NK-92 treated with Interleukin-12 subunit alpha and Interleukin-12 subunit beta, amount 100 ng/mL, for 24 hours (cell line): ENCODE results near the gene TXNRD3.

Experiments used
- DNase-seq: peaks from one replicate; lab custom pipeline; 2025; lab: John Stamatoyannopoulos, UW

The TXNRD3 gene

DNA sequence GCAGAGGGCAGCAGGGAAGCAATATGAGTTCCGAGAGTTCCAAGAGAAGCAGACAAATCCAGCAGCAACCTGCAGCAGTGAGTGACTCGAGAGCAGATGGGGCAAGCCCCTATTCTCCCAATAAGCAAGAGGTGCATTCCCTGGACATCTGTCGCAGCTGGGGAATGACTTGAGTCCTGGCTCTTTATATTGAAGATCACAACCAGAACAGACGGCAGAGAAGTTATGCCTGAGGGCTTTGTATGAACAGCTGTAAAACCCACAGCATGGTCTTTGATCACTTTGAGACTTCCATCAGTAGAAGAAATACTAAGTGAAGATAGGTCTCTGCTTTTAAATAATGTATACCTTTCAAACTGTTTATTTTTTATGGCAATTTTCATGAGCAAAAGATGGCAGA lies 72.6 kb downstream of the TXNRD3 start:
- no peak for DNase-seq

DNA sequence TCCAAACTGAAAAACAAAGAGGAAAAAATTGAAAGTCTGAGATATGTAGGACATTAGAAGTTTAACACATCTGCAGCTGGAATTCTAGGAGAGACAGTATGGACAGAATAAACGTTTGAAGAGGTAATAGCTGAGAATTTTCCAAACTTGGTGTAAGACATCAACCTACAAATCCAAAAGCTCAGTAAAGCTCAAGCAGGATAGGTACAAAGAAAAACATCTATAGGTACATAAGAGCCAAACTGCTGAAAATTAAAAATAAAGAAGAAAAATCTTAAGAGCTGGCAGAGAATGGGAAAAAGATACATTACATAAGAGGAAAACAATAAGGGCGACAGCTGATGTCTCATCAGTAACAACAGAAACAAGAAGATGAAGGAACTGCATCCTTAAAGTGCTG lies 73.4 kb downstream of the TXNRD3 start:
- no peak for DNase-seq

DNA sequence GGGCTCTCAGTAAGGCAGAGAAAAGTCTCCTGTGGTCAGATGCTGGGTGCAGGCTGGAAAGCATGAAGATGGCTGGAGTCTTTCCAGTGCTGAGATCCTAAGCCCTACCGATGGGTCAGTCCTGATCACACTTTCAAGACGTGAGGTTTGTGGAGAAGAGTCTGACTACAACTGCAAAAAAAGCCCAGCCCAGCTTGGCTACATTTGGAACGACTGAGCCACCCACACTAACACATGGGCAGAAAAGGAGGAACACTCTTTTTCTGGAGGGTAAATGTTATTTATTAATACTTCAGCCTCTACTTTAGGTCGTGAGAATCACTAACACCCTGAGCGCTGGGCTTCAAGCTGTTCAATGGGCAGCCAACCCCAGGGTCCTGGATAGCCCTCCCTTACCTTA lies 74.2 kb downstream of the TXNRD3 start:
- DNase-seq, result no peak

DNA sequence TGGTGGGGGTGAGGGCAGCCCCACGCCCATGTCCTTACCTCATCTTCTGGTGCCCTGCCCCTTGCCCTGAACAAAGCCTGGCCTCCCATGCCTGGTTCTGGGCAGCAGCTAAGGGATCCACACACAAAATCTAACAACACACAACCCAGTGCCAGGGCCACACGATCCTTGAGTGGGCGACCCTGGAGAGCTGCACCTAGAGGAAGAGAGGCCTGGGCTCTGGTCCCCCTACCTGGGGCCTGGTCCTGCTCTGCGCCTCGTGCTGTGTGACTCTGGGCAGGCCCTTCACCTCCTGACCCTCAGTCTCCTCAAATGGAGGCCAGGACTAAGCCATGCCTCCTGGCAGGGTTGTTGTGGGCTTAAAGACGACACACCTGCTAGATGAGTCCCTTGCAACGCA lies 76.2 kb downstream of the TXNRD3 start:
- DNase-seq, result no peak

DNA sequence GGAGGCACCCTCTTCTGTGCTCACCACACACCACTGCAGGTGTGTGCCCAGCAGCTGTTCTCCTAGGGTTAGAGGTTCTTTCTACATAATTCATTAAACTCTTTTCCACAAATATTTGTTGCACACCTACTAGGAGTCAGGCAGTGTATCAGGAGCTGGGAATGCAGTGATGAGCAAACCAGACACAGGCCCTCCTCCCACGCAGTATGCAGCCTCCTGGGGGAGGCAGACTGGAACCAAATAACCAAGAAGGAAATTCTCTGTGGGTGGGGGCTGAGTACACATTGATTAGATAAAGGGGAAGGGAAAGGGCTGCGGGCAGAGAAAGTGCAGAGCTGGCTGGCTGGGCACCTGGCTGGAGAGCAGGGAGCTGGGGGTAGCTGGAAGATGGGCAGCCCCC lies 77.7 kb downstream of the TXNRD3 start:
- no peak for DNase-seq

DNA sequence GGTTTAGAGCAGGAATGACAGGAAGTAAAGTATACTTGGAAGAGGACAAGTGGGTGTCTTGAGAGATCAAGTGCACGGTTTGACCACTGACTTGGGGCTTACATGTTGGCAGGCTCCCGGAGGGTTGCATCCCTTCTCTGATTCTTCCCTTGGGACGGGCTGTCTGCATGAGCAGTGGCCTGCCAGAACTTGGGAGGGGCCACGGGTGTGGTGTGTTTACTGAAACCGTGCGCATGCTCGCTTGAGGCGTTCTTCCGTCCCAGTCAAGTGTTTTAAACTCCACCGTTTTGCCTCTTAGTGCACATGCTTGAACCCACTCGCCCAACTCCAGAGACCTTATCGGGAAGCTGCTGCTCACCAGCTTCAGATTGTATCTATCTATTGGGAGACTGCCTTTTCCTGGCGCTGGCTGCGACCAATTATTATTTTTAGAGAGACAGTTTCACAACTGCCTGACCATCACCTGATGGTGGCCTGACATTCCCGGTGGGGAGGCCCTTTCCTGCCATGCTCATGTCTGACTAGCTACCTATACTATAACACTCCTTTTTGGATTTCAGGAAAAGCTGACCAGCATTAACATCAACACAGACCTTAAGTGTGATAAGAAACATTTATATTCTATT lies 81.3 kb downstream of the TXNRD3 start:
- no peak for DNase-seq

DNA sequence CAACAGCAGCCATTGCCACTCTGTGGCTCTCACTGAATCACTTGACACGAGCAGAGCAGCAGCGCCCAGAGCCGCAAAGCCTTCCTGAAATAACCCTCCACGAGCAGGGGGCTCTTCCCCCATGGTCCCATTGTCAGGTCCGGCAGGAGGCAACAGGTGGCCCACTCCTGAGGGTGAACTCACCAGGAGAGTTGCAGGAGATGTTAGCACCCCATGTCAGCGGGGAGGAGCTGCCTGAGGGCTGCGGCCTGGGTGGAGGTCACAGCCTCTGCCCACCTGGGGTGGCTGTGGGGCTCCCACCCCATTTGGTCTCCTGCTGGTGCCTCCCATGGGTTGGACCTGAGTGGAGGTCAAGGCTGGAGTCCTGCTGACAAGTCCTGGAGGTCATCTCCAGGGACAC lies 83.8 kb downstream of the TXNRD3 start:
- no peak for DNase-seq

DNA sequence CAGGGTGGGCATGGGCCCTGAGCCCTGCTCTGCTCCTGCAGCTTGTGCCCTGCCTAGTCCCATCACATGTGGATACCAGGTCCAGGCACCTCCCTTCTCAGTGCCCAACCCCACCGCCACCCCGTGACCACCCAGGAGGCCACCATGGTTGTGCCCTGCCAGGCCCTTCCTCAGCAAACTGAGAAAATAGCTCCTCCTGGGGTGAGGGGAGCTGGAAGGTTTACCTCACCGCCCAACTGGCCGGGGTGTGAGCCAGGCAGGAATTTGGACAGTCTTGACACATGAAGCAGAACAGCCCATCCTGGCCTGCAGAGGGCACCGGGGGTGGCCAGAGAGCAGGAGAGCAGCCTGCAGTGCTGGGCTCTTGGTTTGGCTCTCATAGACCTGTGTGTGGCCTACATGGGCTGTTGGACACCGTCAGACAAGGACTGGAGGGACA lies 84.8 kb downstream of the TXNRD3 start:
- no peak for DNase-seq

DNA sequence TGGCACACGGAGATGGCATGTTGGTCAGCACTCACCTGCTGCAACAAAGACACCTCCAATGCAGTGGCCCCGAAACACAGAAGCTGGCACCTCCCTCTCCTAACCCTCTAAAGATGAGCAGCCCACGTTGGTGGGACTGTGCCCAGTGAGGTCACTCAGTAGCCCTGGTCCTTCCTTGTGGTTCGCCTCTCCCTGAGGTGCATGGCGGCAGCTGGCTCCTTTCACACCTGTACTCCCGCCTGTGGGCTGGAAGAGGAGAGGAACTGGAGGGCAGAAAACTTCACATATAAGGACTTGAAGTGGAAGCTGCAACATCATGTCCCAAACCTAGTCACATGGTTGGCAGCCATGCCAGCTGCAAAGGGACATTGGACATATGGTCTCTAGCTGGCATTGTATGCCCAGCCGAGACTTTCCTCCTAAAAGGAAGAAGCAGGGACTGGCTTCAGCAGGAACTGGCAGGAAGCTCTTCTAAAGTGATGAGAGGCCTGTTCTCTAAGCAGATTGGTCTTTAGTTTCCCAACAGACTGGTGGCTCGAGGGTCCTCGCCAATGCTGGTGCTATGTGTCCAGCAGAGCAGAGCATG lies 85.4 kb downstream of the TXNRD3 start:
- no peak for DNase-seq

DNA sequence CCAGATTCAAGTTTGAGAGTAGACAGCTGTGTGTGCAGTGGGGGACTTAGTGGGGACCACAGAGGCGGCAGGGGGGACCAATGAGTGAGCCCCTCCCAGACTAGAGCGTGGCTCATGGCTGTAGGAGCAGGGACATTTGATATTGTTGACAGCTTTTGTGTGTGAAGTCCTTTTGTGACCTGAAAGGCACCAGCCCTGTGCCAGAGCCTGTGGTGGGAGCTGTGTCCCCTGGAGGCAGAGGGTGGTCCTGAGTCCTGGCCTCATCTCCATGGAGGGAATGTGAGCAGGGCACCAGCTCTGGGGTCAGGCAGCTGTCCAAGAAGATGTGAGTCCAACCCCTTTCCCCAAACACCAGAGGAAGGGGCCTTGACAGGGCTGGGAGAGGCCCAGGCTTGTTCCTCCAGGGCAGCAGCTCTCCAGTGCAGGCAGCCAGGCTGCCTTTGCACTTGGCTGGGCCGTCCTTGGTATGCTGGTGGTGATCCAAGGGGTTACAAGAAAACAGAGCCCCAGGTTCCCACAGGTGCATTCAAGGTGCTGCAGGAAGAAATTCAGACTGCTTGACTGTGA lies 86.1 kb downstream of the TXNRD3 start:
- DNase-seq, result no peak

DNA sequence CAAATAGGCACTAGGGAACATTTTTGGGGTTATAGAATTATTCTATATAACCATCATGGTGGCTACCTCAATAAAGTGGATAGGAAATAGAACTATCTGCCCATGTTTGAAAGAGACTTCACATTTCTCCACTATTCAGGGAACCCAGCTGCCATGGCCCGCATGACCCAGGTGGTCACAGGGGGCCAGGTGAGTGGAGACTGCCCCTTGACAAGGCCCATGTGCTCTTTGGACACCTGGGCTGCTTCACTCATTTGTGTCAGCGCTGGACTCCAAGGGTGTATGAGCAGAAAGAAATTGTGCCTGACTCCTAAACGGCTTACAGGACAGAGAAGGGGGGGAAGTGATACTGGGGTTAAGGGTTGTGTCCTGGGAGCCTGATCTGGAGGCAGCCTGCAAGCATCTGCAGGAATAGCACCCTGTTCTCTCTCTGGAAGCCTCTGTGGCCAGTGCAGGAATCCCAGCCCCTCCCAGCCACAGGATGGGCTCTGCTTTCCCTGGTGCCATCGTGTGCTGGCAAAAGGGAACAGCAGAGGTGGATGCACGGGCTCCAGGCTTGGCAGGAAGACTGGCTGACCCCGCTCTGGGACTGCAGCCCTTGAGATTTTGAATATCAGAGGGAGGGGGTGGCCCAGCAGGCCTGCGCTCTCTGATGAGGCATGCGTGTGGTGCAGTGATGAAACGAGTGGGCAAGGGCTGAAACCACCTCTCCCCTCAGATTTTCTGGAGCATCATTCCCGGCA lies 87.1 kb downstream of the TXNRD3 start:
- DNase-seq, result no peak

DNA sequence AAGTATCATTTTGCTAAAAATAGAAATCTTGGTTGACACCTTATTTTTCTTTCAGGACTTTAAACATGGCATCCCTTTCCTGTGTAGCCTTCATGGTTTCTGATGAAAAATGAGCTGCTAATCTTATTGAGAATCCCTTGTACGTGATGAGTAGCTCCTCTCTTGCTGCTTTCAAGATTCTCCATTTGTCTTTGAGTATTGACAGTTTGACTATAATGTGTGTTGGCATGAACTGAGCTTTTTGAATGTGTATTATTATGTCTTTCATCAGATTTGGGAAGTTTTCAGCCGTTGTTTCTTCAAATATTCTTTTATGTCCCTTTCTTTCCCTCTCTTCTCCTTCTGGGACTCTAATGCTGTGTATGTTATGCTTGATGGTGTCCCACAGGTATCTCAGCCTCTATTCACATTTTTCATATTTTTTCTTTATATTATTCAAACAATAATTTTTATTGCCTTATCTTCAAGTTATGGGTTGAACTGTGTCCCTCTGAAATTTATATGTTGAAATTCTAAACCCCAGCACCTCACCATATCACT lies 92.1 kb downstream of the TXNRD3 start:
- DNase-seq, result no peak

DNA sequence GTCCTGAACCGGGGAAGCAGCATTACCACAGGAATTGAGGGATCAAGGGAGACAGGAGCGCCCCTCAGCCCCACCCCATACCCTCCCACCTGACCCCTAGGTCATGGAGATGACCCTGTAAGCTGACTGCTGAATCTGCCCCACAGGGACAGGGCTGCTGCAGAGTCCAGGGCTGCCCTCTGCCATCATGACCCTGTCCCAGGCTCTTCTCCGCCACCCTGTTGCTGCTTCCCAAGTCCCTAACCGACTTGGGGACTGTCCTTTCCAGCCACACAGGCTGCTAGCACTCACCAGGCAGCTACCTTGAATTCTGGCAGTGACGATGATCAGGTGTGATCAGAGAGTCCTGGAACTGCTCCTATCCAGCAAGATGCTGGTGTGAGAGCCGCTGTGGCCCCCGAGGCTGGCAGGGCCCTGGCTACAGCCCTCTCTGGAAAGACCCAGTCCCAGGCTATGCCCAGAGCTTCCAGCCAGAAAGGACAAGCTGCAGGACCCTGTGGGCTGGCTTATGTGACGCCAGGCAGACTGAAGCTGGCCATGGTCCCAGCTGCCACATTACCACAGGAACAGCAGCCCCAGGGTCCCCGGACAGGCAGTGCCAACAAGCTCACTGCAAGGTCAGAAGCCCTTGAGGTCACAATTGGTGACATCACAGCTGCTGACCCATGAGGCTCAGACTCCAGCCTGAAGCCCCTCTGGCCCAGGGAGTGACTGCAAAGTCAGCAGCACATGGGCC lies 96.4 kb downstream of the TXNRD3 start, which contains the start of gene C3orf22:
Gene C3orf22 (minus strand): TSS at position 597 of the 736 bp plus-strand sequence. CDS start 5,542 bp downstream, outside the sequence.
- no peak for DNase-seq

DNA sequence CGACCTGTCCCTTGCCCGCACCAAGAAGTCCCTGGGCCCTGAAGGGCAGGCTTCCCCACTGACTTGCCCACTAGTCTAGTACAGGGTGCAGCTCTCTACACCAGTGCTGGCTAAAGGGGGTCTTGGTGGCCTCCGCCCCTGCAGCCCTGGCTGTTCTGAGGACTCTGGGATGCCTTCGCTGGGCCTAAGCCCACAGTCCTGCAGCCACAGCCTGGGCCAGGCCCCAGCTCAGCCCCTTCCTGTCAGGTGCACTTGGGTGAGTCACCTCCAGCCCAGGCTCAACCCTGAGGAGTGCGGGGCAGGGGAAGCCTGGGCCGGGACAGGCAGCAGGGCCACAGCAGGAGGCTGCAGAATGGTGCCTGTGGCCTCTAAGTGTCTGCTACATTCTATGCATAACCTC lies 97.2 kb downstream of the TXNRD3 start:
- DNase-seq, result no peak

DNA sequence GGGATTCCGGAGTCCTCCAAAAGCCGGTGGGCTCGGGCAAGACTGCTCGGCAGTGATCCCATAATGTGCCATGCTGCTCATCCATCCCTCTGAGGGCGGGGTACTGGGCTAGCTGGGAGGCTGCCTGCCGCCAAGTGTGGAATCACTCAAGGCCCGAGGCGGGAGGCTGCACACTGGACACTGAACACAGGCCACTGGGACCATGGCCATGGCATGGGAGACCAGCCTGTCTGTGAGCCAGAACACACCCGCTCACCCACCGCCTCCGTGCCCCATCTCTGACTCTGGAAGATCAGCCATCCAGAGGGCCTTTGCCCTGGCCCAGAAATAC lies 97.5 kb downstream of the TXNRD3 start:
- DNase-seq, result no peak
